Thyroid gland (tissue), 4 donors: ENCODE results near the gene EIF4G1.

Experiments
- CTCF ChIP-seq, 6 experiments: fragments of 200-600 bp in 3 of 6; fragments of 450-650 bp in 3 of 6; sonication (generic) in 3 of 6; IDR thresholded peaks; one replicate each; pipeline ENCODE4 v1.5.1; 2016 to 2019; ENCODE audit warnings: antibody characterized with exemption in 6 of 6, mild to moderate bottlenecking in 2 of 6, inconsistent platforms in 1 of 6, moderate library complexity in 1 of 6
- POLR2A ChIP-seq, 2 donors: fragments of 450-650 bp; IDR thresholded peaks; one replicate each; pipeline ENCODE4 v1.6.1; 2017; ENCODE audit warnings: antibody characterized with exemption in 2 of 2, mild to moderate bottlenecking in 2 of 2, moderate library complexity in 1 of 2

- no peak for TF ChIP-seq CTCF (IDR thresholded peaks at IDR 0.05)
- TF ChIP-seq POLR2A (IDR thresholded peaks at IDR 0.05): no peak
Measured at GRCh38 chr3:184360070-184360928, 45.9 kb downstream of the EIF4G1 start.
